B cell (primary cell): Measurements from ENCODE around the gene RGS7. TPM values are rescaled to one million over a fixed set of nuclear protein-coding genes. Genes with fewer than 3 reads are reported as not detected.

Experiments used
- ATAC-seq: fragments of 200-7000 bp; cut with Tn5 transposase; one replicate; pipeline ENCODE4 v1.10.0; 2021; ENCODE audit warnings: low read depth, mild to moderate bottlenecking, moderate number of reproducible peaks, moderate library complexity
- CTCF ChIA-PET: fragments of 350-600 bp; sonication (Branson Sonifier 250); formaldehyde crosslinking; loops from one replicate; lab custom pipeline; 2021; ENCODE audit warnings: antibody characterized with exemption, inconsistent platforms; lab: Charles Lee
- POLR2A ChIA-PET: fragments of 350-600 bp; sonication (Branson Sonifier 250); formaldehyde crosslinking; loops from one replicate; lab custom pipeline; 2021; ENCODE audit warnings: antibody characterized with exemption; lab: Charles Lee
- DNase-seq: peaks from one replicate; pipeline ENCODE4 v3.0.0; 2013
- H2AFZ ChIP-seq: 2 replicates; pipeline ENCODE4 v1.6.1; 2012; ENCODE audit warnings: mild to moderate bottlenecking, low read depth, low read length; ENCODE audit not compliant: insufficient read depth, poor library complexity, severe bottlenecking
- H3K27ac ChIP-seq, 2 donors: 1 replicate in 1 of 2; 2 replicates in 1 of 2; pipeline ENCODE4 v1.5.1; 2012 to 2013; ENCODE audit warnings: low read length in 2 of 2, mild to moderate bottlenecking in 2 of 2, moderate library complexity in 1 of 2
- H3K27me3 ChIP-seq, 4 experiments: fragments of 200-600 bp in 1 of 4; sonication (generic) in 1 of 4; replicated peaks in 1 of 4; 1 replicate in 2 of 4; 2 replicates in 2 of 4; pipeline versions ENCODE4 v1.6.1 to v1.7.0; 2013 to 2016; ENCODE audit warnings: low read length in 3 of 4, mild to moderate bottlenecking in 2 of 4, mixed read lengths in 1 of 4, moderate library complexity in 1 of 4; ENCODE audit not compliant: insufficient read depth in 4 of 4, control insufficient read depth in 3 of 4; ENCODE audit errors: control extremely low read depth in 1 of 4
- H3K36me3 ChIP-seq, 2 experiments: replicated peaks in 1 of 2; 1 replicate in 1 of 2; 2 replicates in 1 of 2; pipeline versions ENCODE4 v1.6.1 to v1.7.1; 2013; ENCODE audit warnings: low read length in 1 of 2; ENCODE audit not compliant: insufficient read depth in 2 of 2, control insufficient read depth in 1 of 2; ENCODE audit errors: control extremely low read depth in 1 of 2, extremely low read depth in 1 of 2
- H3K4me1 ChIP-seq, 2 donors: fragments of 200-600 bp in 1 of 2; sonication (generic) in 1 of 2; 1 replicate in 1 of 2; 2 replicates in 1 of 2; pipeline versions ENCODE4 v1.5.1 to v1.6.1; 2013 to 2017; ENCODE audit warnings: low read length in 2 of 2; ENCODE audit not compliant: control insufficient read depth in 2 of 2, insufficient read depth in 2 of 2
- H3K4me2 ChIP-seq: replicated peaks from 2 replicates; pipeline ENCODE3; 2012; ENCODE audit warnings: mild to moderate bottlenecking, low read depth, low read length; ENCODE audit not compliant: poor library complexity, severe bottlenecking
- H3K4me3 ChIP-seq, 5 experiments: fragments of 200-600 bp in 1 of 5; sonication (generic) in 1 of 5; 1 replicate in 3 of 5; 2 replicates in 2 of 5; pipeline versions ENCODE4 v1.5.1 to v1.7.0; 2011 to 2016; ENCODE audit warnings: low read length in 4 of 5, mild to moderate bottlenecking in 4 of 5, low read depth in 2 of 5, control low read depth in 1 of 5, moderate library complexity in 1 of 5; ENCODE audit not compliant: insufficient read depth in 1 of 5; ENCODE audit errors: control extremely low read depth in 1 of 5, extremely low read depth in 1 of 5
- H3K79me2 ChIP-seq: fragments of 200-600 bp; sonication (generic); one replicate; pipeline ENCODE4 v1.6.0; 2016; ENCODE audit warnings: low read length; ENCODE audit not compliant: control insufficient read depth, insufficient read depth
- H3K9ac ChIP-seq: fragments of 200-600 bp; sonication (generic); 2 replicates; pipeline ENCODE4 v1.6.1; 2017; ENCODE audit warnings: mild to moderate bottlenecking, low read length, moderate library complexity
- H3K9me3 ChIP-seq, 3 donors: one replicate each; pipeline versions ENCODE4 v1.6.1 to v1.7.1; 2013; ENCODE audit warnings: low read length in 2 of 3; ENCODE audit not compliant: control insufficient read depth in 2 of 3, insufficient read depth in 1 of 3; ENCODE audit errors: control extremely low read depth in 1 of 3
- H4K20me1 ChIP-seq: 2 replicates; pipeline ENCODE4 v1.6.0; 2012; ENCODE audit warnings: mild to moderate bottlenecking, low read length; ENCODE audit not compliant: insufficient read depth, control insufficient read depth, poor library complexity, severe bottlenecking
- H3K27ac Mint-ChIP-seq: one replicate; pipeline ENCODE4 v1.8.0; 2021; ENCODE audit warnings: mixed read lengths
- H3K27me3 Mint-ChIP-seq: one replicate; pipeline ENCODE4 v1.8.0; 2021; ENCODE audit warnings: mixed read lengths
- H3K4me1 Mint-ChIP-seq: one replicate; pipeline ENCODE4 v1.8.0; 2021; ENCODE audit warnings: mixed read lengths
- H3K4me3 Mint-ChIP-seq: one replicate; pipeline ENCODE4 v1.8.0; 2021; ENCODE audit warnings: mixed read lengths
- H3K9me3 Mint-ChIP-seq: one replicate; pipeline ENCODE4 v1.8.0; 2022; ENCODE audit warnings: mixed read lengths; ENCODE audit not compliant: insufficient read depth
- EZH2 ChIP-seq: IDR thresholded peaks from 2 replicates; pipeline ENCODE4 v1.6.1; 2012; ENCODE audit warnings: borderline replicate concordance, low read depth, mild to moderate bottlenecking, moderate library complexity, low read length; ENCODE audit not compliant: insufficient read depth, poor library complexity, severe bottlenecking
- WGBS: methylation state at CpG from one replicate; pipeline ENCODE4 v1.1.5; 2013; ENCODE audit warnings: missing lambda C conversion rate; ENCODE audit not compliant: insufficient coverage; 5-methylcytosine and 5-hydroxymethylcytosine counted together
- intact Hi-C: fragments of 100-400 bp; cut with micrococcal nuclease; formaldehyde crosslinking; loops from one replicate; pipeline ENCODE4 v1.10.0; 2022
- polyA plus RNA-seq: library from polyadenylated mRNA; depleted of rRNA; stranded (reverse); fragments of >200 nt; gene quantifications from 2 replicates; pipeline ENCODE4 v1.2.3, GENCODE V29; 2012
- total RNA-seq, 2 donors: library from RNA; stranded (reverse); fragments of 120-200 nt in 1 of 2; gene quantifications; 1 replicate in 1 of 2; 2 replicates in 1 of 2; pipeline versions ENCODE4 v1.2.3 to v1.2.4, GENCODE V29; 2013 to 2022
- TF ChIP-seq, protein P1 (sequence below): fragments of 200-600 bp; IDR thresholded peaks from one replicate; pipeline ENCODE4 v1.8.0; 2022; ENCODE audit warnings: antibody characterized with exemption, mild to moderate bottlenecking

The RGS7 gene
- total and polyA plus RNA-seq, 2 donors (not counting 1 experiment from before 2014, with no cell fraction given) = 0.15 to 1.8 TPM

GRCh38 chr1:240928265-240928664, 428.7 kb downstream of the RGS7 start:
- WGBS = no CpG with 5 or more reads among the region's 4 CpGs

DNA sequence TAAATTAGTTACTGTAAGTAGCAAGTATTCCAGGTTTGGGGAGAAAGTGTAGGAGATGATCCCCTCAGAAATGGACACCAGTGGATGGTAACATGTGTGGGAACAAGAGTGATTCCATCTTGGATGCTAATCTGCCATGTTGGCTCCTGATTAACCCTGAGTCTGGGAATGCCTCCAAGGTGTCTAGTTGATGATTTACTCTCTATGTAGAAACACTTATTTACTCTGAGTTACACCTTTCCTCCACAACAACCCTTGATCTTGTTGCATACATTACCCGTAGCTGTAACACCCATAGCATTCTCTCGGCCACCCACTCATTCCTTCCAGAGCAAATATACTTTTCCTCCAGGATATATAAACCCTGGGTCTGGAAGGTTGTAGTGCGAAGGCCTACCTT, 429.2 kb downstream of the RGS7 start:
- WGBS = 86% methylated on average over 3 of the region's 3 CpGs
- TF ChIP-seq, protein P1, sequence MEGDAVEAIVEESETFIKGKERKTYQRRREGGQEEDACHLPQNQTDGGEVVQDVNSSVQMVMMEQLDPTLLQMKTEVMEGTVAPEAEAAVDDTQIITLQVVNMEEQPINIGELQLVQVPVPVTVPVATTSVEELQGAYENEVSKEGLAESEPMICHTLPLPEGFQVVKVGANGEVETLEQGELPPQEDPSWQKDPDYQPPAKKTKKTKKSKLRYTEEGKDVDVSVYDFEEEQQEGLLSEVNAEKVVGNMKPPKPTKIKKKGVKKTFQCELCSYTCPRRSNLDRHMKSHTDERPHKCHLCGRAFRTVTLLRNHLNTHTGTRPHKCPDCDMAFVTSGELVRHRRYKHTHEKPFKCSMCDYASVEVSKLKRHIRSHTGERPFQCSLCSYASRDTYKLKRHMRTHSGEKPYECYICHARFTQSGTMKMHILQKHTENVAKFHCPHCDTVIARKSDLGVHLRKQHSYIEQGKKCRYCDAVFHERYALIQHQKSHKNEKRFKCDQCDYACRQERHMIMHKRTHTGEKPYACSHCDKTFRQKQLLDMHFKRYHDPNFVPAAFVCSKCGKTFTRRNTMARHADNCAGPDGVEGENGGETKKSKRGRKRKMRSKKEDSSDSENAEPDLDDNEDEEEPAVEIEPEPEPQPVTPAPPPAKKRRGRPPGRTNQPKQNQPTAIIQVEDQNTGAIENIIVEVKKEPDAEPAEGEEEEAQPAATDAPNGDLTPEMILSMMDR = no peak
- no peak for TF ChIP-seq EZH2
- no peak overlapping the region for H2AFZ ChIP-seq

More at GRCh38 chr1:240928265-240928664, 428.7 kb downstream of the RGS7 start:
- no peaks in the 10 kb centered on the region for H3K4me1 ChIP-seq
- no peak overlapping the region for H3K4me2 ChIP-seq
- no peaks in the 10 kb centered on the region for H4K20me1 ChIP-seq
- TF ChIP-seq, protein P1 = no peak
- no peak for TF ChIP-seq EZH2
- H3K36me3 ChIP-seq = no peaks in the 10 kb centered on the region
- no peak for ATAC-seq
- no peaks in the 10 kb centered on the region for H3K27me3 ChIP-seq
- no peak for DNase-seq
- H2AFZ ChIP-seq = no peak overlapping the region
- H3K4me3 ChIP-seq = no peak overlapping the region
- Mint-ChIP-seq H3K4me3 (no peak overlapping the region), H3K27me3 (no peaks in the 10 kb centered on the region), H3K4me1 (no peaks in the 10 kb centered on the region), H3K9me3 (no peaks in the 10 kb centered on the region), H3K27ac (no peak overlapping the region)
- POLR2A ChIA-PET = no interaction called here
- no peak overlapping the region for H3K27ac ChIP-seq
- CTCF ChIA-PET = no interaction called here
- no peaks in the 10 kb centered on the region for H3K79me2 ChIP-seq
- intact Hi-C loops = no loop called here
- H3K9ac ChIP-seq = no peak overlapping the region
- H3K9me3 ChIP-seq = peaks cover 0 to 2% (median 0%) of the 10 kb centered on the region in 3 donors

More for the DNA sequence above, 429.2 kb downstream of the RGS7 start:
- H3K27me3 Mint-ChIP-seq = no peaks in the 10 kb centered on the region
- DNase-seq = no peak
- Histone ChIP-seq H3K79me2 (no peaks in the 10 kb centered on the region), H3K4me1 (no peaks in the 10 kb centered on the region), H3K4me3 (no peak overlapping the region), H3K36me3 (no peaks in the 10 kb centered on the region), H3K4me2 (no peak overlapping the region), H4K20me1 (no peaks in the 10 kb centered on the region), H3K27me3 (no peaks in the 10 kb centered on the region), H3K27ac (no peak overlapping the region), H3K9me3 (peaks cover 0 to 2% (median 0%) of the 10 kb centered on the region in 3 donors), H3K9ac (no peak overlapping the region)
- POLR2A ChIA-PET = no interaction called here
- intact Hi-C loops = no loop called here
- no peaks in the 10 kb centered on the region for H3K4me1 Mint-ChIP-seq
- ATAC-seq = no peak
- CTCF ChIA-PET = no interaction called here
- H3K9me3 Mint-ChIP-seq = no peaks in the 10 kb centered on the region
- H3K27ac Mint-ChIP-seq = no peak overlapping the region
- H3K4me3 Mint-ChIP-seq = no peak overlapping the region
